ENCODE measurements around the gene TMEM272.

The TMEM272 gene

GRCh38 chr13:51844862-51845573 lies at the start of gene TMEM272:
TSS of gene TMEM272 (minus strand) at chr13:51845177. CDS start at chr13:51838530, 6,647 bp downstream.
- peak; percentile 46 for TF ChIP-seq CTCF (IDR thresholded peaks at IDR 0.05)
- Histone ChIP-seq H3K27ac (no peak within 1 kb of the TSS), H3K4me3 (peak within 1 kb of the TSS; percentile 42)
- DNase-seq (ENCODE audit: low spot score): no peak

- DNase-seq (ENCODE audit: low spot score): no peak
- Histone ChIP-seq H3K4me3 (no peak overlapping the region), H3K27ac (no peak overlapping the region)
- TF ChIP-seq CTCF (IDR thresholded peaks at IDR 0.05): no peak
Measured at GRCh38 chr13:51894239-51894638, 49.3 kb upstream of the TMEM272 start.

- TF ChIP-seq CTCF (IDR thresholded peaks at IDR 0.05): no peak
- Histone ChIP-seq H3K4me3 (no peak overlapping the region), H3K27ac (no peak overlapping the region)
- no peak for DNase-seq (ENCODE audit: low spot score)
Measured at GRCh38 chr13:51892657-51893056, 47.7 kb upstream of the TMEM272 start.

GRCh38 chr13:51887468-51887867 lies 42.5 kb upstream of the TMEM272 start:
- no peak overlapping the region for H3K4me3 ChIP-seq
- DNase-seq (ENCODE audit: low spot score): no peak
- TF ChIP-seq CTCF (IDR thresholded peaks at IDR 0.05): no peak

GRCh38 chr13:51885651-51886050 lies 40.7 kb upstream of the TMEM272 start:
- no peak for TF ChIP-seq CTCF (IDR thresholded peaks at IDR 0.05)
- H3K4me3 ChIP-seq: no peak overlapping the region
- DNase-seq (ENCODE audit: low spot score): no peak
- no peak overlapping the region for H3K27ac ChIP-seq

More at GRCh38 chr13:51887468-51887867, 42.5 kb upstream of the TMEM272 start:
- H3K27ac ChIP-seq: no peak overlapping the region

GRCh38 chr13:51883226-51883600 lies 38.2 kb upstream of the TMEM272 start:
- no peak overlapping the region for H3K4me3 ChIP-seq
- DNase-seq (ENCODE audit: low spot score): no peak
- no peak overlapping the region for H3K27ac ChIP-seq
- TF ChIP-seq CTCF (IDR thresholded peaks at IDR 0.05): no peak

- Histone ChIP-seq H3K4me3 (no peak overlapping the region), H3K27ac (no peak overlapping the region)
- DNase-seq (ENCODE audit: low spot score): no peak
- TF ChIP-seq CTCF (IDR thresholded peaks at IDR 0.05): no peak
Measured at GRCh38 chr13:51882570-51883225, 37.7 kb upstream of the TMEM272 start.

All from coronary artery (tissue), 2 donors.